Osteoblast (primary cell): Measurements from ENCODE around the gene NPBWR2. TPM values are rescaled to one million over a fixed set of nuclear protein-coding genes. Genes with fewer than 3 reads are reported as not detected.

Source experiments
- DNase-seq: peaks from one replicate; pipeline ENCODE4 v3.0.0; 2011; ENCODE audit warnings: low spot score, mixed read lengths; ENCODE audit not compliant: insufficient read length; ENCODE audit errors: missing footprints
- H2AFZ ChIP-seq: 2 replicates; pipeline ENCODE4 v1.6.0; 2011; ENCODE audit warnings: mild to moderate bottlenecking, low read length
- H3K27ac ChIP-seq: 2 replicates; pipeline ENCODE4 v1.5.1; 2011; ENCODE audit warnings: mild to moderate bottlenecking, low read depth, low read length, moderate library complexity
- H3K27me3 ChIP-seq: 2 replicates; pipeline ENCODE4 v1.6.0; 2012; ENCODE audit warnings: mild to moderate bottlenecking, control low read depth, inconsistent platforms, low read length, moderate library complexity; ENCODE audit not compliant: insufficient read depth
- H3K36me3 ChIP-seq: 2 replicates; pipeline ENCODE4 v1.5.1; 2011; ENCODE audit warnings: mild to moderate bottlenecking, low read length, control low read depth, moderate library complexity; ENCODE audit not compliant: insufficient read depth
- H3K4me1 ChIP-seq: 2 replicates; pipeline ENCODE4 v1.5.1; 2011; ENCODE audit warnings: mild to moderate bottlenecking, low read length, control low read depth, moderate library complexity; ENCODE audit not compliant: insufficient read depth
- H3K4me2 ChIP-seq: 2 replicates; pipeline ENCODE4 v1.6.0; 2011; ENCODE audit warnings: mild to moderate bottlenecking, low read length; ENCODE audit not compliant: insufficient read depth
- H3K4me3 ChIP-seq: fragments of 200-600 bp; sonication (generic); 3 replicates; pipeline ENCODE4 v1.5.1; 2012; ENCODE audit warnings: mild to moderate bottlenecking, low read length, inconsistent platforms; ENCODE audit not compliant: insufficient read depth
- H3K79me2 ChIP-seq: 2 replicates; pipeline ENCODE4 v1.6.0; 2012; ENCODE audit warnings: mild to moderate bottlenecking, low read length, control low read depth, inconsistent platforms; ENCODE audit not compliant: insufficient read depth
- H3K9me3 ChIP-seq: 2 replicates; pipeline ENCODE4 v1.5.1; 2011; ENCODE audit warnings: low read depth, low read length, control low read depth
- H4K20me1 ChIP-seq: 2 replicates; pipeline ENCODE4 v1.6.0; 2012; ENCODE audit warnings: mild to moderate bottlenecking, low read length, control low read depth; ENCODE audit not compliant: insufficient read depth
- total RNA-seq: library from RNA; depleted of rRNA; stranded (reverse); fragments of >200 nt; gene quantifications from 2 replicates; pipeline ENCODE4 v1.2.3, GENCODE V29; 2012
- TF ChIP-seq, protein P1 (sequence below): IDR thresholded peaks from 2 replicates; pipeline ENCODE4 v1.5.1; 2011; ENCODE audit warnings: mild to moderate bottlenecking, low read depth, low read length, moderate library complexity; ENCODE audit errors: extremely low read depth

The NPBWR2 gene
- total RNA-seq, 1 donor, result not detected

DNA sequence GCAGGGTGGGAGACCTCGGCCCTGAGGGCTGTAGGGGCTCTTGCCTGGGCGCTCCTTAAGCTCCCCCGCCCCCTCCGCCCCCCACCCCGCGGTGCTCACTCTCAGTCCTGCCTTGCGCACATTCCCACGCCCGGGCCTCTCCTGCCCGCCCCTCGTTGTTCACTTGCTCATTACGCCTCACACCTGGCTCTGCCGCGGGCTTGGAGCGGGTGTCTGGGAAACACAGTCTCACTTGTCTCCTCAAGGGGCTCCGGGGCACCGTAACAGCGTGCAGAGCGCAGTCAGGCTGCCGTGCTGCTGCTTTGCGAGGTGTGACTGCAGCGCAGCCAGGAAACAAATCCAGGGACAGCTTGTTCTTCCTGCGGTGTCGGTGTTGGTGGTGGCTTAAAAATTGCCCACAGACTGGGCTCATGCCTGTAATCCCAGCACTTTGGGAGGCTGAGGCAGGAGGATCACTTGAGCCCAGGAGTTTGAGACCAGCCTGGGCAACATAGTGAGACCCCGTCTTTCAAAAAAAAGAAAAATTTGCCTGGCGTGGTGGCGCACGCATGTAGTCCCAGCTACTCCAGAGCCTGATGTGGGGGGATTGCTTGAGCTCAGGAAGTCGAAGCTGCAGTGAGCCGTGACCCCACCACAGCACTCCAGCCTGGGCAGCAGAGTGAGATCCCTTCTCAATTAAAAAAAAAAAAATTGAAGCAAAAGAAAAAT, 4.6 kb downstream of the NPBWR2 start:
- Histone ChIP-seq H3K4me1 (no peaks in the 10 kb centered on the region), H2AFZ (no peak overlapping the region), H3K27me3 (peaks cover 35% of the 10 kb centered on the region)

DNA sequence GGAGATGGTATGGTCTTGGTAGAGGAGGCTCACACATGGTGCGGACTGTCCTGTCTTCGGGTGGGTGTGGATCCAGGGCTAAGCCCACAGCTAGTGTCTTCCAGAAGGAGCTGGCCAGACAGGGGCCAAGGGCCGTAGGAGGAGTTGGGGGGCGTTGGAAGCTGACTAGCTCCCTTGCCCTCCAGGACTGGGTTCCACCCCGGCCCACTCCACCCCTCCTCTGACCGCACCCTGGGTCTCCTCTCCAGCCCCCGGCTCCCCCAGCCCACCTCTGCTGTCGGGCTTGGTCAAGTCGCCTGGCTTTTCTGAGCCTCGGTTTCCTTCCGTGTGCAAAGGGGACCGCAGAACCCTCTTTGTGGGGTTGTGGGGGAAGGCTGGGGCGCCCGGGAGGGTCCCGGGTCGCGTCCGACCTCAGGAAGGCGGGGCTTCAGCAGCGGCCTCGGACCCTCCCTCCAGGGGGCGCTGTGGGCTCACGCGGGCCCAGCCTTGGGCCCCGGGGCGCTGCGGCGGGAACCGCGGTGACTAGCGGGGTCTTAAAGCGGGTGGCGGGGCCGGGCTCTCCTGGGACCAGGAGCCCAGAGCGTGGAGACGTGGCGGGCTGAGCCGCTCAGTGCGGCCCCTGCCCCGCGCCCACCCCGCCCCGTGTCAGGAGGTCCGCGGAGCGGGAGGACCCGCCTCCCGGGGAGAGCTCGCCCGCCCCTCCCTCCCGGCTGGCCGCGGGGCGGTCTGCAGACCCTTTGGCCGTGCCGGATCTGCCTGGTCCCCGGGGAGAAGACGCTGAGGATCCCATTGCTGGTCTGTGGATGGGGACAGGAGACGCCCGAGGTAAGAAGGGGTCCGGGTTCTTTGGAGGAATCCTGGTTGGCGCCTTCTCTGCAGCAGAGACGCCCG, 5.4 kb downstream of the NPBWR2 start:
- H4K20me1 ChIP-seq, result no peaks in the 10 kb centered on the region
- H3K36me3 ChIP-seq, result no peaks in the 10 kb centered on the region
- H2AFZ ChIP-seq, result no peak overlapping the region
- no peaks in the 10 kb centered on the region for H3K79me2 ChIP-seq
- no peak for DNase-seq
- H3K27ac ChIP-seq, result no peak overlapping the region
- no peak overlapping the region for H3K4me3 ChIP-seq
- H3K27me3 ChIP-seq, result peaks cover 35% of the 10 kb centered on the region
- no peak overlapping the region for H3K4me2 ChIP-seq
- no peaks in the 10 kb centered on the region for H3K4me1 ChIP-seq
- H3K9me3 ChIP-seq, result no peaks in the 10 kb centered on the region
- TF ChIP-seq, protein P1, sequence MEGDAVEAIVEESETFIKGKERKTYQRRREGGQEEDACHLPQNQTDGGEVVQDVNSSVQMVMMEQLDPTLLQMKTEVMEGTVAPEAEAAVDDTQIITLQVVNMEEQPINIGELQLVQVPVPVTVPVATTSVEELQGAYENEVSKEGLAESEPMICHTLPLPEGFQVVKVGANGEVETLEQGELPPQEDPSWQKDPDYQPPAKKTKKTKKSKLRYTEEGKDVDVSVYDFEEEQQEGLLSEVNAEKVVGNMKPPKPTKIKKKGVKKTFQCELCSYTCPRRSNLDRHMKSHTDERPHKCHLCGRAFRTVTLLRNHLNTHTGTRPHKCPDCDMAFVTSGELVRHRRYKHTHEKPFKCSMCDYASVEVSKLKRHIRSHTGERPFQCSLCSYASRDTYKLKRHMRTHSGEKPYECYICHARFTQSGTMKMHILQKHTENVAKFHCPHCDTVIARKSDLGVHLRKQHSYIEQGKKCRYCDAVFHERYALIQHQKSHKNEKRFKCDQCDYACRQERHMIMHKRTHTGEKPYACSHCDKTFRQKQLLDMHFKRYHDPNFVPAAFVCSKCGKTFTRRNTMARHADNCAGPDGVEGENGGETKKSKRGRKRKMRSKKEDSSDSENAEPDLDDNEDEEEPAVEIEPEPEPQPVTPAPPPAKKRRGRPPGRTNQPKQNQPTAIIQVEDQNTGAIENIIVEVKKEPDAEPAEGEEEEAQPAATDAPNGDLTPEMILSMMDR, result peak; percentile 42

More for the DNA sequence above, 4.6 kb downstream of the NPBWR2 start:
- Histone ChIP-seq H4K20me1 (no peaks in the 10 kb centered on the region), H3K4me2 (no peak overlapping the region), H3K36me3 (no peaks in the 10 kb centered on the region), H3K79me2 (no peaks in the 10 kb centered on the region), H3K27ac (no peak overlapping the region), H3K9me3 (no peaks in the 10 kb centered on the region), H3K4me3 (no peak overlapping the region)
- TF ChIP-seq, protein P1, result no peak
- DNase-seq, result no peak

DNA sequence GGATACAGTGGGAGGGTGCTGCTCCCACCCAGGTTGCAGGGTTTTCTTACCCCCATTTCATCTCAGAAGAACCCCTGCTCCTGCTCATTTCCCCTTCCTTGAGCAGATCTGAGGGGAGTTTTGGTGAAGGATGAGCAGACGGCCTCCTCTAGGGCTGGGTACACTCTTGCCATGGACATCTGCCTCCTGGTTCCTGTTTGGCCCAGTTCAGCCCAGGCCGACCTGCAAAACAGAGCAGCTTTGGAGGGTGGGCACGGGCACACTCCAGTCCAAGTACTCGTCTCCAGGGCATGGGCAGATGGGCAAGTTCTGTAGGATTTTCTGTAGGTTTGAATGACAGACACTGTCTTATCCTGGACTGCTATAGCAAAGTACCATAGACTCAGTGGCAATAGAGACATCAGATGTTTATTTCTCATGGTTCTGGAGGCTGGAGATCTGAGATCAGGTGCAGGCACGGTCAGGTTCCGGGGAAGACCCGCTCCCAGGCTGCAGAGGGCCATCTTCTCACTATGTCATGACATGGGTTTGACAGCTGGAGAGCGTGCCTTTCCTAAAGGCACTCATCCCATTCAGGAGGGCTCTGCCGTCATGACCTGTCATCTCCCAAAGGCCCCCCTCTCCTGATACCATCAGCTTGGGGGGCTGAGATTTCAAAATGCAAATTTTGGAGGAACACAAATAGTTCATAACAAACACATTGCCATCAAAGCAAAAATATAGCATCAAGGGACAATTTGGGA, 6.2 kb downstream of the NPBWR2 start:
- TF ChIP-seq, protein P1, result no peak
- H2AFZ ChIP-seq, result no peak overlapping the region
- H3K9me3 ChIP-seq, result no peaks in the 10 kb centered on the region

More for the DNA sequence above, 6.2 kb downstream of the NPBWR2 start:
- peaks cover 35% of the 10 kb centered on the region for H3K27me3 ChIP-seq
- H3K4me1 ChIP-seq, result no peaks in the 10 kb centered on the region
- H4K20me1 ChIP-seq, result no peaks in the 10 kb centered on the region
- H3K79me2 ChIP-seq, result no peaks in the 10 kb centered on the region
- H3K27ac ChIP-seq, result no peak overlapping the region
- no peaks in the 10 kb centered on the region for H3K36me3 ChIP-seq
- DNase-seq, result no peak
- H3K4me3 ChIP-seq, result no peak overlapping the region
- no peak overlapping the region for H3K4me2 ChIP-seq
